ENCODE data around the gene AATF.
"Not testable (repeated sequence)": the region's sequence is repeated elsewhere in the genome, so short reads cannot be mapped to it uniquely, and the experiment has no call there.

The AATF gene

DNA sequence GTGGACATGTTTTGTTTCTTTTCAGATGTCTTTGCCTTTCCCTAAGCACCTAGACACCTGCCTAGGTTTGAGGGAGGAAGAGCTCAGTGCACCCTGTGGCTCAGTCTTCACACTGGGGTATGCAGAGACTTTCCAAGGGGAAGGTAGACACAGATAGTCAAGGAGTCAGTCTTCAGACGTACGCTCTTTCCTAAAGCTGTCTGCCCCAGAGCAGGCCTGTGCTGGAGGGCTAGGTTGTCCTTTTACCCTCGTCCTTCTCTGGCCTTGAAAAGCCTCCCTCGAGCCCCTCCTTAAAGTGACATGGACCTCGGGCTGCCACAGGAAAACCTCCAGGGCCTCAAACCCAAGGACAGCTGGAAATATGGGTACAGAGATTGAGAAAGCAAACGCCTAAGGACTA lies 103.7 kb downstream of the AATF start:
- DNase-seq, result no peak

DNA sequence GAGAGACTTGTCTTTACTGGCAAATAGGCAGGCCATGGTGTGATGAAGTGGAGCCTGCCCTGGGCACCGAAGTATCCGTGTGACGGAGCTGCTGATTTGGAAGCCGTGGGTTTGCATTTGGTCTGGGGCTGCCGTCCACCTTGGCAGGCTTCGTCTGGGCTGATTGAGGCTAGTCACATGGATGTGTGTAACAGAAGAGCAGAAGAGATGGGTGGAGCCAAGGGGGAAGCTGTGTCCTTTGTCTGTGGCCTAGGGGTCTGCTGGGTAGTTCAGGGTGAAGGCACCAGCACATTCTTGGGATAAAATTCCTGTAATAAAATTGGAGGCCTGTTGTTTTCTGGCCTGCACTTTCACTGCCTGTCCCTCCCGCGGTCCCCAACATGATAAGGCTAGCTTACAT lies 106.1 kb downstream of the AATF start:
- DNase-seq, result no peak

- no peak for DNase-seq
Measured at GRCh38 chr17:37056622-37057021, 107.9 kb downstream of the AATF start.

DNA sequence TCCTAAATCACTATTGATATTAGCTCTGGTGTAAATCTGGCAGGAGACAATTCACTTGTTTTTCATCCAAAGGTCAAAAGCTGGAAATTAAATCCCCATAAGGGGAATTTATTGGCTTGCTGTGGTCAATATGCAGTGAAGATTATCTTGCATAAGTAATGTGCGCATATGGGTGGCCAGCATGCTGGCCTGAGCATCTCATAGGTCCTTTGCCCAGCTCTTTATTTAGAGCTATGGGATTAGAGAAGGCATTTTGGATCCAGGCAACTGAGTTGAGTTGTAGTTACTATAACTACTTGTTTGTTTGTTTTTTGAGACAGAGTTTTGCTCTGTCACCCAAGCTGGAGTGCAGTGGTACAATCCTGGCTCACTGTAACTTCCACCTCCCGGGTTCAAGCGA lies 110.7 kb downstream of the AATF start:
- no peak for DNase-seq

DNA sequence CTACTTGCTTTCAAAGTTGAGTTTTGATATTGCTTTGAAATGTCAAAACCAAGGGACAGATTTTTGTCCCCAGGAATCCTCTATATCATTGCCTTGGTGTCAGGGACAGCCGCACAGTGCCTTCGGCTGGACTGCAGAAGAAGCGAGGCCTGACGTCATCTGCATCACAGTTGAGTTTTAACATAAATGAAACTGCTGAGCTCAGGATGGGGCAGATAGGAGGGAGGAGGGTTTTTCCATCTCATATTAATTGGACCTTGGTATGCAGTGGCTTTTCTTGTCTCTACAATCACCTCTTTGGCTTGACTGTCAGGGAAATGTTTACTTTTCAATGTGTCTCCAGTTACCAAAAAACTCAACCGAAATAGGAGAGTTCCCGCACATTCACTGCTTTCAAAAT lies 111.3 kb downstream of the AATF start:
- no peak for DNase-seq

- DNase-seq, result no peak
Measured at GRCh38 chr17:37060928-37061327, 112.2 kb downstream of the AATF start.

DNA sequence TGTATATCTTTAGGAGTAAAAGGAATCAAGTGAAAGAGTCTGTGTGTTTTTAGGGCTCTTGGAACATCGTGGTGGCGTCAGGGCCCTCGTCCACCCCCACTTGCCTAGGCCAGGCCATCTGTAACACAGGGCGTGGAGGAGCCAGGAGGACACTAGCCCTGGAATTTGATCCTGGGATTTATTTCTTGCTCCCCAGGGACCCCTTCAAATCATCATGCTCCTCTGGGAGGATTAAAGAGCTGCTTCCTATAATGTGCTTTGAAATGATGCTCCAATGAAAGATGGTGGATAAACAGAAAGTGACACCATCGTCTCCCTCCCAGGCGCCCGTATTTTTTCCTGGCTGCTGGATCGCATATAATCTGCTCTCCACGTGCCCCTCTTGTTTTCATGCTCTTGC lies 113.3 kb downstream of the AATF start:
- DNase-seq, result no peak

DNA sequence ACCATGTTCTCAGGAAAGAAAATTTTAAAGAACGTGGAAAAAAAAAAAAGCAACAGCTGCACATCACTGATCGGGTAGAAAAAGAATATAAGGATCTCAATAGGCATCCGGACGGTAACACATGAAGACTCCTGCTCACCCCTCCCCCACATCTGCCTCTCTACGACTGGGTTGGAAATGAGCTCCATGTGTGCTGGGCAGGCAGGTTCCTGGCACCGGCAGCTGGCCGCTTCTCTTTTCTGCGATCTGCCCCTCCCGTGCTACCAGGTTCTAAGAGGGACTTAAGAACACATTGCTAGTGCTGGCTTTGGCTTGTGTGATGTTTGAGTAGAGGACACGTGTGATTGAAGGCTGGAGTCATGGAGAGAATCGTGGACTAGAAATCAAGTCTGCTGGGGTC lies 115.5 kb downstream of the AATF start:
- no peak for DNase-seq

GRCh38 chr17:37064956-37065355 lies 116.2 kb downstream of the AATF start:
- DNase-seq, result no peak

GRCh38 chr17:37065486-37066321 lies 117.0 kb downstream of the AATF start:
- DNase-seq, result no peak

DNA sequence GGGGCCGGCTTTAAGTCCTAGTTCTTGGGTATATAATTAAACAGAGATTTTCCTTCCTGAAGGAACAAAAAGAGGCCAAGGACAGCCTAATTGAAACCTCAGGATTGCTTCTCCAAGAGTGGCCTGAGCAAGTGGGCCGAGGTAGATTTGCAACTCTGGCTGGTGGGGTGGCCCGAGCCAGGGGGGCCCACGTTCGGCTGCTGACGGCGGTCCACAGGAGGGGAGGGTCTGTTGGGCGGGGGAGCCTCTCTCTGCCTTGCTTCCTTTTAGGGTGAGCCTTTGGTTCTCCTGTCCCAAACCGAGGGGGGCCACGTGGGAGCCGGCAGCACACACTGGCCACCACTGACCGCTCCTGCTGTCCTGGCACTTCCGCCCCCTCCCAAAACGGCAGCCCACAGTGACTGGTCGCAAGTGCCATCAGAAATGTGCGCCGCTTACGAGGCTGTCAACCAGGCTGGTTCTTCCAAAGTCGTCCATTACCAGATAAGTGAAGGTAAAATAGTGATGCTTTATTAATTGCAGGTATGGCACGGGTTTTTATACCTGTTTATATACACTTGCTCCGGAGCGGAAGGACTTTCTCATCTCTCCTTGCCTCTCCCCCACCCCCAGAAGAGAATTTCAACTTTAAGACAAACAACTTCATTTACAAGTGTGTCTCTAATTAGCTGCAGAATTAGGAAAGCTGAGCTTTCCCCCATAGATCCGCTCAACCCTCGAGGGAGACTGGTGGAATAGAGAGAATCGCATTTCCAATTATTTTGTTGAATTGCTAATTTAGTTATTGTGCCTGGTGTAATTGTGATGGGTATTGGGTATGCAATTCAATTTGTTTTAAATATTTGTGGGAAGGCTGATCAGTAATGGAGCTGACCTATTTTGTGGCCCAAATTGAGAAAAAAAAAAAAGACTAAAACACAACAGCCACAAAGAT lies 117.8 kb downstream of the AATF start:
- DNase-seq, result no peak

DNA sequence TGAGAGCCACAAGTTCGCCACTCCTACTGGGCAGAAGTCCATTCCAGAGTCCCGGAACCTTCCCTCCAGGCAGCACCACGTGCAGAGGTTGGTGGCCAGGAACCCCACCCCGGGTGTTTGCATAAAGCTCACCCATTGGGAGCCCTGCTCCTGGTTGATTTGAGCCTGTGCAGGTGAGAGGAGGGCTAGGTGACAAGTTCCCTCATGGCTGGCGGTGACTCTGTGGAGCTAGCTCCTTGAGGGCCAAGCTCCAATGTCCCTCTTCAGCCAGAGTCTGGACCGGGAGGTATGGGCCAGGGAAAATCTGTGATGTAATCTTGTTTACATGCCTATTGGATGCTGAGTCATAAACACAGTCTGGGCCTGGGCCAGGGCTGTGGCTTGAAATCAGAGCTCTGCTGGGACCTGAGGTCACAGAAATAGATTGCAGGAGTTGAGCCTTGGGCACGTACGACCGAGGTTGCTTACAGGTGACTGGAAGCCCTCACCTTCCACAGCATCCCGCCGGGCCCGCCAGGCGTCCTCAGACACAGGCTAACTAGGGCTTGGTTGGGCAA lies 118.9 kb downstream of the AATF start:
- no peak for DNase-seq

DNA sequence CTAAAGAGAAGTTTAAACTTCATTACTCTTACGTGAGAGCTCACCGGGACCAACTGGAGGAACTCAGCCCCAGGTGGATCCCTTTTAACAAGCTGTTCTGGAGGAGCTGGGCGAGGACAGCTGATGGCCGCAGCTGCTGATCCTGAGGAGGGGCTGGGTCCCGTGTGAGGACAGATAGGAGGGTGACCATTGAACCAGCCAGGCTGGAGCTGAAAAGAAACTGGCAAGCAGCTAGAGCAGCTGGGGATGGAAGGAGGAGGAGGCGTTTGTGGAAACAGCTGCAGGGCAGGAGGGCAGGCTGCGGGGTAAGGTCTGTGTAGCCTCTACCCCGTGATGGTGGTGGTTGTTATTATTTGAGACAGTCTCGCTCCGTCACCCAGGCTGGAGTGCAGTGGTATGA lies 119.5 kb downstream of the AATF start:
- no peak for DNase-seq

GRCh38 chr17:37069087-37069486 lies 120.3 kb downstream of the AATF start:
- no peak for DNase-seq

DNA sequence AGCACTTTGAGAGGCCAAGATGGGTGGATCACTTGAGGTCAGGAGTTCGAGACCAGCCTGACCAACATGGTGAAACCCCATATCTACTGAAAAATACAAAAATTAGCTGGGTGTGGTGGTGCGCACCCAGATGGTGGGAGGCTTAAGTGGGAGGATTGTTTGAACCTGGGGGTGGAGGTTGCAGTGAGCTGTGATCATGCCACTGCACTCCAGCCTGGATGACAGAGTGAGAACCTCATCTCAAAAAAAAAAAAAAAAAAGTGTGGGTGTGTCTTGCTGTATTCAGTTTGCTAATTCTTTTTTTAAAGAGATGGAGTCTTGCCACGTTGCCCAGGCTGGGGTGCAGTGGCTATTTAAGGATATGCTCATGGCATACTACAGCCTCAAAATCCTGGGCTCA lies 124.7 kb downstream of the AATF start:
- DNase-seq, result not testable (repeated sequence)

- no peak for DNase-seq
Measured at GRCh38 chr17:37079065-37079708, 130.4 kb downstream of the AATF start.

DNA sequence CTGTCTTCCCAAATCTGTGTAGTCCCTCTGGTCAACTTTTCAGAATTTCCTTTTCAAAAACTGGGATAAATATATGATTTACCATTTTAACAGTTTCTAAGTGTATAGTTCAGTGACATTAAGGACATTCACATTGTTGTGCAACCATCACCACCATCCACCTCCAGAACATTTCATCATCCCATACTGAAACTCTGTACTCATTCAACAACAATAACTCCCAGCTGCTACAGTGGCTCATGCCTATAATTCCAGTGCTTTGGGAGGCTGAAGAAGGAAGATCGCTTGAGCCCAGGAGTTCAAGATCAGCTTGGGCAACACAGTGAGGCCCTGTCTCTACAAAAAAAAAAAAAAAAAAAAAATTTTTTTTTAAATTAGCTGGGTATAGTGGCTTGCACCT lies 131.0 kb downstream of the AATF start:
- no peak for DNase-seq

GRCh38 chr17:37081287-37081686 lies 132.5 kb downstream of the AATF start:
- no peak for DNase-seq

DNA sequence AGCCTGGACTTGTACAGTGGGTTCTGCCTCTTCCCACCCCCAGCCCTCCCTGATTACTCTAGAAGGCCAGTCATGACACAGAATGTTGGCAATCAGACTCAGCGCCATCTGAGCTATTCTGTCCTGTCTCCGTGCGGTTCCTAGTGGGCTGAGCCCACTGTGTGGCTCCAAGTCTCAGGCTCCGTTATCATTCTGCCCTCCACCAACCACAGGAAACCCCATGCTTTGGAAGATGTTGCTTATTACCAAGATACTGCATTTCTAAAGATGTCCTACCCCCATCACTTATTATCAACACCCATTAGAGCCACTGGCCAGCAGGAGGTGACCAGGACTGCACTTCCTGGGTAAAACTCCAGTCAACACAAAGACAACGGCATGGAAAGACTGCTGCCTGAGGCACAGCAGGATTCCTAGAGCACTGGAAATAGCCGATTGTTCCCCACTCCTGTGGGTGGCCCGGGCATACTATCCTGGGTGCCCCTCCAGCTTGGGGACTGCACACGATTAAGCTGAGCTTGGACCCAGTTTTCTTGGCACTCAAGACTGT lies 133.6 kb downstream of the AATF start:
- DNase-seq, result no peak

- no peak for DNase-seq
Measured at GRCh38 chr17:37082985-37083384, 134.2 kb downstream of the AATF start.

DNA sequence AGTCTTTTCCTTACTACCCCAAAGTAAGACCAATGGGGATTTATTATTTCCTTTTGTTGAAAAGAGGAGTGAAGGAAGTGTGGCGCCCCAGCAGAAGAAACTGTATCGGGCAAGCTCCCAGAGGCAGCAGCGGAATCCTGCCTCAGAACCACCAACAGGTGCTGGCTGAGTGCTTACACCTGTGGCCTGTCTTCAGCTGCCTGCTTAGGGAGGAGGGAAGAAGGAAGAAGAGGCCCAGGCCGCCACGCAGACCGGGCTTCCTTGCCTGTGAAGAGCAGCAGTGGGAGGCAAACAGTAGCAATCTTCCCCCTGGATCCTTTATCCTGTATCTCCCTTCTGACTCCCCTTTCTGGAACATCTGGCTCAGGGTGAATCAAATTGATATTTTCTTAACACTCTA lies 134.7 kb downstream of the AATF start:
- DNase-seq, result no peak

DNA sequence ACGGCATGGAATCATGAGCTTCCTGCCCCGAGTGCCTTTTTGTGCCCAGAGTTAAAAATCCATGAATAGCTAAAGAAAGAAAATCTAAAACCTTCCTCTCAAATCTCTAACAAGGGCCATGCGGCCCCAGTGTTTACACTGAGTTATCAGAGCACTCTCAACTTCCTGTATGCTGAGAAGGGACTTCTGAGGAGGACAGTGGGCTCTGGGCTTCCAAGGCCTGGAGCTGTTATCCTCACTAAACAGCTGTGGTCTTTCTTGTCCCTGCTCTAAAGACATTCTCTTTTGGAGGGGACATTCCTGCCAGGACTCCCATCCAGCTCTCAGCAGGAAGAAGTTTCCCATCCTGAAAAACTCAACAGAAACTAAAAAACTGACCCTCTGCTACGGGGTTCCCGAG lies 135.6 kb downstream of the AATF start:
- DNase-seq, result no peak

DNA sequence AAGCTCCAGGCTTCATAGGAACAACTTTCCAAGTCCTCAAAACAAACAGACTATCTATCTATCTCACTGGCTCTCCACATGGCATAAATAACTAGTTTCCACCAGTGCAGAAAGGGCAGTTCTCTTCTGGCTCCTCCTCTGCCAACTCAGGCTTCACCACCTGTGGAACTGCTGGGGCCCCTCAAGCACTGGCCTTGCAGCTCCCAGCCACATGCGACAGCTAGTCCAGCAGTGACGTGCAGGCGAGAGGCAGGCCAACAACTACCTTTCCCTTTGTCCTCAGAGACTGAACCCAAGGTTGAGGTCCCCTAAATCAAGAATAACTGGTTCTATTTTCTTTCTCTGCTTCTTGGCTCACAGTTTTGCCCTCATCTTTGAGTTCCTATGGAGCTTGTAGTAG lies 137.6 kb downstream of the AATF start:
- no peak for DNase-seq
